NCI-H510A (cell line): ENCODE data around the gene SLFN12L.
A peak's percentile ranks its signal among the peaks of the same experiment; 100 is the strongest.
"Not testable (repeated sequence)": the region's sequence is repeated elsewhere in the genome, so short reads cannot be mapped to it uniquely, and the experiment has no call there.

Experiments used
- DNase-seq: peaks from one replicate; lab custom pipeline; 2025; lab: John Stamatoyannopoulos, UW

Gene SLFN12L

GRCh38 chr17:35542990-35543389 lies 5.5 kb upstream of the SLFN12L start:
- DNase-seq: no peak

- DNase-seq: no peak
These were observed 4.0 kb upstream of the SLFN12L start for GRCh38 chr17:35541434-35541833.

- DNase-seq: no peak
These were observed 3.3 kb upstream of the SLFN12L start for GRCh38 chr17:35540589-35541404.

- DNase-seq: no peak
These were observed 2.2 kb upstream of the SLFN12L start for GRCh38 chr17:35539659-35540026.

GRCh38 chr17:35536664-35537171 lies 760 bp downstream of the SLFN12L start:
- DNase-seq: no peak

- DNase-seq: not testable (repeated sequence)
These were observed 2.1 kb downstream of the SLFN12L start for GRCh38 chr17:35535406-35535805.

GRCh38 chr17:35534576-35535093 lies 2.8 kb downstream of the SLFN12L start:
- DNase-seq: no peak

- DNase-seq: no peak
These were observed 6.3 kb downstream of the SLFN12L start for GRCh38 chr17:35531160-35531559.

- no peak for DNase-seq
These were observed 7.6 kb downstream of the SLFN12L start for GRCh38 chr17:35529866-35530265.

GRCh38 chr17:35529326-35529725 lies 8.2 kb downstream of the SLFN12L start:
- not testable (repeated sequence) for DNase-seq

GRCh38 chr17:35523296-35523695 lies 14.2 kb downstream of the SLFN12L start:
- no peak for DNase-seq

GRCh38 chr17:35521654-35522256 lies 15.7 kb downstream of the SLFN12L start:
- DNase-seq: not testable (repeated sequence)

GRCh38 chr17:35521150-35521549 lies 16.3 kb downstream of the SLFN12L start:
- no peak for DNase-seq

GRCh38 chr17:35519906-35520442 lies 17.5 kb downstream of the SLFN12L start:
- DNase-seq: no peak

- peak; percentile 11 for DNase-seq
These were observed 18.0 kb downstream of the SLFN12L start for GRCh38 chr17:35519439-35519838.

GRCh38 chr17:35518431-35518830 lies 19.0 kb downstream of the SLFN12L start:
- not testable (repeated sequence) for DNase-seq

- DNase-seq: no peak
These were observed 22.5 kb downstream of the SLFN12L start for GRCh38 chr17:35515027-35515426.

GRCh38 chr17:35514564-35514963 lies 22.9 kb downstream of the SLFN12L start:
- DNase-seq: no peak

GRCh38 chr17:35510052-35510451 lies 27.4 kb downstream of the SLFN12L start:
- no peak for DNase-seq

GRCh38 chr17:35507714-35508113 lies 29.8 kb downstream of the SLFN12L start:
- not testable (repeated sequence) for DNase-seq

GRCh38 chr17:35499548-35499947 lies 37.9 kb downstream of the SLFN12L start:
- no peak for DNase-seq

GRCh38 chr17:35498448-35499178 lies 38.9 kb downstream of the SLFN12L start:
- DNase-seq: no peak
